CD8-positive, alpha-beta memory T cell (primary cell): ENCODE measurements around the gene HOMER1. TPM values are rescaled to one million over a fixed set of nuclear protein-coding genes. Genes with fewer than 3 reads are reported as not detected.
A peak's percentile ranks its signal among the peaks of the same experiment; 100 is the strongest.

Source experiments
- CTCF ChIA-PET: fragments of 350-600 bp; sonication (Branson Sonifier 250); formaldehyde crosslinking; loops from one replicate; lab custom pipeline; 2021; ENCODE audit warnings: antibody characterized with exemption; lab: Charles Lee
- POLR2A ChIA-PET: fragments of 350-600 bp; sonication (Branson Sonifier 250); formaldehyde crosslinking; loops from one replicate; lab custom pipeline; 2021; ENCODE audit warnings: antibody characterized with exemption; lab: Charles Lee
- DNase-seq, 5 donors: peaks; one replicate each; pipeline versions ENCODE4 v3.0.0 to v3.0.0-alpha.2; 2020 to 2022; ENCODE audit warnings: mixed read lengths in 1 of 5
- H3K27ac ChIP-seq: one replicate; pipeline ENCODE4 v1.7.0; 2013; ENCODE audit warnings: low read depth, mild to moderate bottlenecking, low read length, moderate library complexity
- H3K27me3 ChIP-seq: 2 replicates; pipeline ENCODE4 v1.7.0; 2013; ENCODE audit warnings: low read length, mild to moderate bottlenecking; ENCODE audit not compliant: insufficient read depth, poor library complexity, severe bottlenecking
- H3K36me3 ChIP-seq: 2 replicates; pipeline ENCODE4 v1.7.0; 2013; ENCODE audit warnings: mild to moderate bottlenecking, low read length, moderate library complexity; ENCODE audit not compliant: insufficient read depth
- H3K4me1 ChIP-seq: 2 replicates; pipeline ENCODE4 v1.7.0; 2013; ENCODE audit warnings: mild to moderate bottlenecking, low read length, moderate library complexity; ENCODE audit not compliant: insufficient read depth
- H3K4me3 ChIP-seq: 2 replicates; pipeline ENCODE4 v1.7.0; 2013; ENCODE audit warnings: mild to moderate bottlenecking, low read length
- H3K9me3 ChIP-seq: 2 replicates; pipeline ENCODE4 v1.7.0; 2013; ENCODE audit warnings: mild to moderate bottlenecking, low read length
- H3K27ac Mint-ChIP-seq, 8 donors: one replicate each; pipeline ENCODE4 v1.8.0; 2020 to 2021; ENCODE audit warnings: mixed read lengths in 8 of 8, mild to moderate bottlenecking in 6 of 8, inconsistent platforms in 3 of 8, moderate library complexity in 3 of 8
- H3K27me3 Mint-ChIP-seq, 2 donors: one replicate each; pipeline ENCODE4 v1.8.0; 2020 to 2021; ENCODE audit warnings: mixed read lengths in 2 of 2, mild to moderate bottlenecking in 1 of 2, moderate library complexity in 1 of 2
- H3K36me3 Mint-ChIP-seq, 3 donors: one replicate each; pipeline ENCODE4 v1.8.0; 2020 to 2021; ENCODE audit warnings: mixed read lengths in 3 of 3, inconsistent platforms in 1 of 3, mild to moderate bottlenecking in 1 of 3
- H3K4me1 Mint-ChIP-seq, 3 donors: one replicate each; pipeline ENCODE4 v1.8.0; 2020 to 2021; ENCODE audit warnings: mixed read lengths in 3 of 3, inconsistent platforms in 1 of 3, mild to moderate bottlenecking in 1 of 3
- H3K4me3 Mint-ChIP-seq, 7 donors: one replicate each; pipeline ENCODE4 v1.8.0; 2020 to 2021; ENCODE audit warnings: mixed read lengths in 7 of 7, mild to moderate bottlenecking in 6 of 7, moderate library complexity in 4 of 7, inconsistent platforms in 2 of 7
- H3K9me3 Mint-ChIP-seq, 5 donors: one replicate each; pipeline ENCODE4 v1.8.0; 2020 to 2022; ENCODE audit warnings: mixed read lengths in 5 of 5, mild to moderate bottlenecking in 3 of 5, moderate library complexity in 2 of 5, inconsistent platforms in 1 of 5
- polyA plus RNA-seq: library from polyadenylated mRNA; unstranded; fragments of 300-500 nt; fragmentation: Illumina TruSeq; gene quantifications from one replicate; pipeline ENCODE4 v1.2.3, GENCODE V29; 2021
- total RNA-seq, 2 experiments: library from RNA; stranded (reverse); gene quantifications; one replicate each; pipeline ENCODE4 v1.2.3, GENCODE V29; 2021

Gene HOMER1
- total and polyA plus RNA-seq, 3 experiments from 2014 or later, result 4.6 to 11.1 (median 7.3) TPM

DNA sequence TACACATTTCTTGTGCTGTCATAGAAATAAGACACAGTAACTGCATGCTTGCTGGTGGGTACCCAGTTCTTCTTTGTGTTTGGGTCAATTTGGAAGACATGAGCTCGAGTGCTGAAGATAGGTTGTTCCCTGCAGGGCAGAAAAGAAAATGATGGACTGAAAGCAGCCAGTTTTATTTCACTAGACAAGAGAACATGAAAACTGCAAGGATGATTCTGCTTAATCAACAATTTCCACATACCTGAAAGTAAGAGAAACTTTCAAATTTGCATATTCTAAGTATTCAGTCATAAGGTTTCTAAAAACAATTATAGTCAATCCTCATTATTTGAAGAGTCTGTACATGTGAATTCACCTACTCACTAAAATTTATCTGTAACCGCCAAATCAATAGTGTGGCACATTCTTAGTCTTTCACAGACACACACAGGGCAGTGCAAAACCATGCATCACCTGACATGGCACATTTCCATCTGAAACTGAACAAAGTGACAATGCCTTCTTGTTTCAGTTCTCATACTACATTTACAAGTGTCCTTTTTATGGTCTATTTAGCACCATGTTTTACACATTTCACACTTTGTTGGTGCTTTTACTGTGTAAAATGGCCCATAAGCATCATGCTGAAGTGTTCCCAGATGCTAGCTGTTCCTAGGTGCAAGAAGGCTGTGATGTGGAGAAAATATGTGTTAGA is 56.9 kb downstream of the HOMER1 start:
- Histone ChIP-seq H3K36me3 (no peaks in the 10 kb centered on the region), H3K4me1 (no peaks in the 10 kb centered on the region), H3K27ac (no peak overlapping the region), H3K4me3 (no peak overlapping the region), H3K9me3 (no peaks in the 10 kb centered on the region), H3K27me3 (no peaks in the 10 kb centered on the region)
- Mint-ChIP-seq H3K4me1 (no peaks in the 10 kb centered on the region), H3K27ac (no peak overlapping the region), H3K9me3 (no peaks in the 10 kb centered on the region), H3K36me3 (peaks cover 1 to 7% (median 2%) of the 10 kb centered on the region in 3 donors), H3K4me3 (no peak overlapping the region), H3K27me3 (peaks cover 0 to 8% of the 10 kb centered on the region in 2 donors)
- no peak for DNase-seq
- POLR2A ChIA-PET, result no interaction called here
- CTCF ChIA-PET, result interaction anchor here (0.6 kb wide), 1 partner anchor 11 kb away, joined by 3 read pairs; no protein-coding TSS in a partner anchor

DNA sequence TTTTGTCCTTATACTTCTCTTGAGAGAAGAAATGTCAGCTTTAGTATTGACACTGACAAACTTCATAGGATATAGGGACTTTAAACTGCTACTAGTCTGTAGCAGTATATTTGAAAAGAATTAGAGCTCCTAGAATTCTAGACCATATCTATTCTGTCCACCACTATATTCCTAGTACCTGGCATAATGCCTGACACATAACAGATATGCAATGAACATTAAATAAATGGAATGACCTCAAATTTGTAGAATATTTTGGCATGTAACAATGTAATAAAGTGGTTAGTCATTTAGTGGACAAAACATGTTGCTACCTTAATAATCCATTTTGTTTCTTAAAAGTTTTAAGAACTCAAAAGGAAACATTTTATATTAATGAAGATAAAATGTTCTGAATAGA is 57.5 kb downstream of the HOMER1 start:
- Histone ChIP-seq H3K27me3 (no peaks in the 10 kb centered on the region), H3K9me3 (no peaks in the 10 kb centered on the region), H3K4me3 (no peak overlapping the region), H3K27ac (no peak overlapping the region), H3K36me3 (no peaks in the 10 kb centered on the region), H3K4me1 (no peaks in the 10 kb centered on the region)
- H3K9me3 Mint-ChIP-seq, result no peaks in the 10 kb centered on the region
- no peak overlapping the region for H3K27ac Mint-ChIP-seq
- H3K36me3 Mint-ChIP-seq, result peaks cover 1 to 7% (median 2%) of the 10 kb centered on the region in 3 donors
- peaks cover 0 to 8% of the 10 kb centered on the region in 2 donors for H3K27me3 Mint-ChIP-seq
- ChIA-PET POLR2A (no interaction called here), CTCF (no interaction called here)
- H3K4me3 Mint-ChIP-seq, result no peak overlapping the region
- no peaks in the 10 kb centered on the region for H3K4me1 Mint-ChIP-seq
- DNase-seq, result no peak

DNA sequence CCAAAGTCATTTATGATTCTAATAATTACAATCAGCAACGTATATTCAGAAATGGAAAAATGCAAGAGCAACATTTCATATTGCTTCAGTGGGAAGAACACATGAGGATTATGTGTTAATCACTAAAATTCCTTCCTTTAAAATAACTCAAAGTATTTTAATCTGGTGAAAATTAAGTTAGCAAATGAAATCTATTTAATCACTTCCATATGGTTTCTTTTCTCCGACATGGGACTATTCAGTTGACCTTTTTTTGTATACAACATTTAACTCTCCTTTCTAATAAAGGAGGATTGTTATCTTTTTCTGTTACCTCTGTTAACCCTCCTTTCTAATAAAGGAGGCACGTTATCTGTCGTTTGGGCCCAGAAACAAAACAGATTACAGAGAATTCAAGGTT is 59.9 kb downstream of the HOMER1 start:
- Mint-ChIP-seq H3K27me3 (peaks cover 0 to 4% of the 10 kb centered on the region in 2 donors), H3K9me3 (no peaks in the 10 kb centered on the region), H3K4me1 (no peaks in the 10 kb centered on the region), H3K36me3 (peaks cover 1 to 7% (median 2%) of the 10 kb centered on the region in 3 donors), H3K4me3 (no peak overlapping the region), H3K27ac (no peak overlapping the region)
- DNase-seq, result no peak
- ChIA-PET POLR2A (no interaction called here), CTCF (interaction anchor here (1.4 kb wide), 1 partner anchor 105 kb away, joined by 3 read pairs; no protein-coding TSS in a partner anchor)
- no peaks in the 10 kb centered on the region for H3K9me3 ChIP-seq
- H3K4me3 ChIP-seq, result no peak overlapping the region
- no peaks in the 10 kb centered on the region for H3K36me3 ChIP-seq
- no peaks in the 10 kb centered on the region for H3K4me1 ChIP-seq
- H3K27ac ChIP-seq, result no peak overlapping the region
- no peaks in the 10 kb centered on the region for H3K27me3 ChIP-seq

DNA sequence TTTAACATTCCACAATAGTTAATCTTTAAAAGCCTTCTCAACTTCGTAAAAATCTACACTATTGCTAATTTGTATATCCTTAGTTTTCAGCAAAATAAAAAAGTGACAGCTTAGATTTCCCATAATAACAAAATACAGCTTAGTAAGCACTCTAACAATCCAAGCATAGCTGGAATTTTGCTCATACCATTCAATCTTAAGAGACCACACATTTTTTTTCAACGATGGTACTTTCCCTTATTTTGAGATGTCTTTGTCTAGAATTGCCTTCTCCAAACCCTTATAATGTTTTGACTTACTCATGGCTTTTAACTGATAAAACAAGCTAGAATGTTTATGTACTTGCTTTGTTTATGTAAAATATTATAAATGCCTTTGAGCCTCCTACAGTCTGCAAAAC is 65.6 kb downstream of the HOMER1 start:
- no peak overlapping the region for H3K27ac Mint-ChIP-seq

DNA sequence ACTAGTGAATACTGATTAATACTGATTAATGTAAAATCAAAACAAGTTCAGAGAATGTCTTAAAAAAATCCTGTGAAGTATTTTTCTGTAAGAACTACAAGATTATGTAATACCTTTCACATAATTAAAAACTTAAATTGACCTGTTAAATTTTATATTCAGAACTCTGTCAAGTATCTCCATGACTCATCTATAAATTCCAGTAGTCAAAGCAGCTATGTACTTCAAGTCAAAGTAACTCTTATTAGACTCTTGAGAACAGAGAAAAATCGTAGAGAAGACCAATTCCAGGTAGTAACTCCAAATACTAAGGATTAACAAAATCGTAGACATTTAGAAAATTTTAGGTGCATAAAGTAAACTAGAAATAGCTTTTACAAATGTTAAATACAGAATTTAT is 77.1 kb downstream of the HOMER1 start:
- Mint-ChIP-seq H3K9me3 (no peaks in the 10 kb centered on the region), H3K4me1 (no peaks in the 10 kb centered on the region), H3K36me3 (no peaks in the 10 kb centered on the region), H3K27me3 (no peaks in the 10 kb centered on the region), H3K27ac (no peak overlapping the region), H3K4me3 (no peak overlapping the region)
- H3K27ac ChIP-seq, result no peak overlapping the region
- H3K27me3 ChIP-seq, result no peaks in the 10 kb centered on the region
- ChIA-PET CTCF (no interaction called here), POLR2A (no interaction called here)
- H3K9me3 ChIP-seq, result no peaks in the 10 kb centered on the region
- no peak overlapping the region for H3K4me3 ChIP-seq
- no peaks in the 10 kb centered on the region for H3K36me3 ChIP-seq
- no peak for DNase-seq
- no peaks in the 10 kb centered on the region for H3K4me1 ChIP-seq

More for the DNA sequence above, 65.6 kb downstream of the HOMER1 start:
- H3K27ac ChIP-seq, result no peak overlapping the region
- no peak overlapping the region for H3K4me3 ChIP-seq
- ChIA-PET CTCF (no interaction called here), POLR2A (no interaction called here)
- no peaks in the 10 kb centered on the region for H3K4me1 ChIP-seq
- no peaks in the 10 kb centered on the region for H3K4me1 Mint-ChIP-seq
- no peaks in the 10 kb centered on the region for H3K27me3 ChIP-seq
- peaks cover 0 to 2% (median 0%) of the 10 kb centered on the region in 3 donors for H3K36me3 Mint-ChIP-seq
- H3K4me3 Mint-ChIP-seq, result no peak overlapping the region
- DNase-seq, result no peak
- H3K36me3 ChIP-seq, result no peaks in the 10 kb centered on the region
- no peaks in the 10 kb centered on the region for H3K9me3 ChIP-seq
- no peaks in the 10 kb centered on the region for H3K27me3 Mint-ChIP-seq
- no peaks in the 10 kb centered on the region for H3K9me3 Mint-ChIP-seq

DNA sequence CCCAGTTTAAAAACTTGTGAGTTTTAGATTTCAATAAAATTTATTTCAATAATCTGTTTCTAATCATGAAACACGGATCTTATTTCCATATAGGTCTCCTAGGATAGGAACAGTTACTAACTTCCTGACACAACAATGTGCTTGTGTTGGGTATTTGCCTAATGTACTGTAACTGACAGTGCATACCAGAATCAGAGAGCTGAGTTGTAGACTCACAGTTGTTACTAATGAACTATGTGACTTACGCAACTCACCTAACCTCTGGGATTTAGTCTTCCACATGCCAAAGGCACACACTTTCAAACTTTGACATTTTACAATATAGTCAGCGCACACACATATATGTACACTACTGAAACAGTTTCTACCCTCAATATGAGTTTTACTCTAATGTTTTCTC is 77.7 kb downstream of the HOMER1 start:
- Mint-ChIP-seq H3K4me1 (no peaks in the 10 kb centered on the region), H3K27me3 (no peaks in the 10 kb centered on the region), H3K9me3 (no peaks in the 10 kb centered on the region), H3K36me3 (no peaks in the 10 kb centered on the region), H3K4me3 (no peak overlapping the region), H3K27ac (no peak overlapping the region)
- Histone ChIP-seq H3K4me3 (no peak overlapping the region), H3K9me3 (no peaks in the 10 kb centered on the region), H3K27ac (no peak overlapping the region), H3K4me1 (no peaks in the 10 kb centered on the region), H3K36me3 (no peaks in the 10 kb centered on the region), H3K27me3 (no peaks in the 10 kb centered on the region)
- ChIA-PET CTCF (no interaction called here), POLR2A (no interaction called here)
- no peak for DNase-seq

DNA sequence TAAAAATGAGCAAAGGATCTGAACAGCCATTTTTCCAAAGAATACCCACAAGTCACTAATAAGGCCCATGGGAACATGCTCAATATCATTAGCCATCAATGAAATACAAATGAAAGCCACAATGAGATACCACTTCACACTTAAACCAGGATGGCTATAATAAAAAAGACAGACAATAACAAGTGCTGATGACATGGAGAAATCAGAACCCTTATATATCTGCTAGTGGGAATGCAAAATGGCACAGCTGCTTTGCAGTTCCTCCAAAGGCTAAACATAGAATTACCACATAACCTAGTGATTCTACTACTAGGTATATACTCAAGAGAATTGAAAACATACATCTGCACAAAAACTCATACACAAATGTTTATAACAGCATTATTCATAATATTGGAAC is 83.7 kb downstream of the HOMER1 start:
- H3K27ac Mint-ChIP-seq, result peak overlapping the region in 1 of 8 donors; percentile 29
- POLR2A ChIA-PET, result no interaction called here
- H3K27ac ChIP-seq, result no peak overlapping the region
- no peaks in the 10 kb centered on the region for H3K4me1 Mint-ChIP-seq
- no peak overlapping the region for H3K4me3 Mint-ChIP-seq
- H3K4me3 ChIP-seq, result no peak overlapping the region
- H3K9me3 ChIP-seq, result no peaks in the 10 kb centered on the region
- H3K27me3 ChIP-seq, result no peaks in the 10 kb centered on the region
- CTCF ChIA-PET, result no interaction called here
- no peaks in the 10 kb centered on the region for H3K9me3 Mint-ChIP-seq
- DNase-seq, result no peak
- H3K4me1 ChIP-seq, result no peaks in the 10 kb centered on the region
- H3K27me3 Mint-ChIP-seq, result peaks cover 0 to 1% of the 10 kb centered on the region in 2 donors
- H3K36me3 ChIP-seq, result no peaks in the 10 kb centered on the region
- H3K36me3 Mint-ChIP-seq, result peaks cover 0 to 3% (median 0%) of the 10 kb centered on the region in 3 donors

DNA sequence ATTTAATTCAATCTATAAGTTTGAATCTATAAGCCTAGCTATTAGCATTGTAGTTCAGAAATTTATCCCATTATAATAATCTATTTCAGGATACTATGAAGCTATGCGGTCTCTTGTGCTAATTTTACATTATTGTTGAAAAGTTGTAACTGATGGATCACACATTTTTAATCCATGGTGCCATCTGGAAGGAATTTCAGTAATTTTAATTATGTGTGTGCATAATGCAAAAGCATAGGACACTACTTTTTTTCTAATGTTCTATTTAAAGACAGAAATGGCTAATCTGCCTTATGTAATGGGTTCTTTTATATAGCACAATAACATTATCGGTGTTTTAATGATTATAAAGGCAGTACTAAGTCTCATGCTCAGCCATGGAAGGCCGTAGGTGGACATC is 90.6 kb downstream of the HOMER1 start:
- no peak overlapping the region for H3K27ac Mint-ChIP-seq
- no peaks in the 10 kb centered on the region for H3K27me3 ChIP-seq
- no peaks in the 10 kb centered on the region for H3K9me3 Mint-ChIP-seq
- no peak overlapping the region for H3K4me3 ChIP-seq
- H3K36me3 ChIP-seq, result no peaks in the 10 kb centered on the region
- no peaks in the 10 kb centered on the region for H3K27me3 Mint-ChIP-seq
- DNase-seq, result no peak
- no peaks in the 10 kb centered on the region for H3K36me3 Mint-ChIP-seq
- H3K4me1 Mint-ChIP-seq, result no peaks in the 10 kb centered on the region
- H3K27ac ChIP-seq, result no peak overlapping the region
- POLR2A ChIA-PET, result no interaction called here
- H3K4me3 Mint-ChIP-seq, result no peak overlapping the region
- CTCF ChIA-PET, result no interaction called here
- H3K4me1 ChIP-seq, result no peaks in the 10 kb centered on the region
- H3K9me3 ChIP-seq, result no peaks in the 10 kb centered on the region
